Left forelimb (tissue), 1 donor: Measurements from ENCODE around the gene ZNF554.
"Not testable (repeated sequence)": the region's sequence is repeated elsewhere in the genome, so short reads cannot be mapped to it uniquely, and the experiment has no call there.

Experiments
- DNase-seq: peaks from one replicate; pipeline ENCODE4 v3.0.0-alpha.2; 2018; ENCODE audit warnings: low spot score

The ZNF554 gene

GRCh38 chr19:2867025-2867991 is 47.6 kb downstream of the ZNF554 start, which contains the start of gene ZNF556:
Gene ZNF556, plus strand, starts transcription at chr19:2867335. Its CDS starts 87 bp downstream, at chr19:2867422.
- peak; percentile 71 for DNase-seq

GRCh38 chr19:2869618-2870017 is 50.0 kb downstream of the ZNF554 start:
- no peak for DNase-seq

DNA sequence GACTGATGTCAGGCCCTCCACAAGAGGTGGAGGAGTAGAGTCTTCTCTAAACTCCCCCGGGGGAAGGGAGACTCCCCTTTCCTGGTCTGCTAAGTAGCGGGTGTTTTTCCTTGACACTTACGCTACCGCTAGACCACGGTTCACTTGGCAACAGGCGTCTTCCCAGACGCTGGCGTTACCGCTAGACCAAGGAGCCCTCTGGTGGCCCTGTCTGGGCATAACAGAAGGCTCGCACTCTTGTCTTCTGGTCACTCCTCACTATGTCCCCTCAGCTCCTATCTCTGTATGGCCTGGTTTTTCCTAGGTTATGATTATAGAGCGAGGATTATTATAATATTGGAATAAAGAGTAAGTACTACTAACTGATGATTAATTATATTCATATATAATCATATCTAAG is 52.5 kb downstream of the ZNF554 start:
- not testable (repeated sequence) for DNase-seq

GRCh38 chr19:2877398-2878331 is 58.0 kb downstream of the ZNF554 start:
- no peak for DNase-seq

GRCh38 chr19:2883686-2884439 is 64.2 kb downstream of the ZNF554 start:
- DNase-seq, result no peak

DNA sequence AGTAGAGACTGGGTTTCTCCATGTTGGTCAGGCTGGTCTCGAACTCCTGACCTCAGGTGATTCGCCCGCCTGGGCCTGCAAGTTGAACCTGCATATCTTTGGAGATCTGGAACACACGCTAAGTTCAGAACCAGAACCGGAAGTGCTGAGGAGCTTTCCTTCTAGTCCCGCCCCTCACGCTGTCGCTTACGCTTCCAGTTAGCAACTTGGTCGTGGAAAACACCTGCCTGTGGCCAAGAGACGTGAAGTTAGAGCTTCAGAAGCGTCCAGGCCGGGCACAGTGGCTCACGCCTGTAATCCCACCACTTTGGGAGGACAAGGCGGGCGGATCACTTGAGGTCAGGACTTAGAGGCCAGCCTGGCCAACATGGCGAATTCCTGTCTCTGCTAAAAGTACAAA is 66.1 kb downstream of the ZNF554 start:
- no peak for DNase-seq
